HepG2 (cell line): ENCODE data around the gene ISG20. TPM values are rescaled to one million over a fixed set of nuclear protein-coding genes. Genes with fewer than 3 reads are reported as not detected.

ENCODE experiments used
- IRF2 ChIP-seq: IDR thresholded peaks from 2 replicates; pipeline ENCODE4 v1.6.1; 2018; ENCODE audit warnings: missing genetic modification reagents, missing compliant biosample characterization
- KDM5B ChIP-seq: sonication (generic); formaldehyde crosslinking; IDR thresholded peaks from 2 replicates; pipeline ENCODE4 v1.4.0; 2020; ENCODE audit warnings: missing genetic modification reagents, mild to moderate bottlenecking, borderline replicate concordance
- SP2 ChIP-seq: sonication (generic); formaldehyde crosslinking; IDR thresholded peaks from 2 replicates; pipeline ENCODE4 v1.5.1; 2020; ENCODE audit warnings: mild to moderate bottlenecking, missing genetic modification reagents
- TAF1 ChIP-seq: sonication (generic); formaldehyde crosslinking; IDR thresholded peaks from 2 replicates; pipeline ENCODE4 v1.4.0; 2020; ENCODE audit warnings: missing genetic modification reagents
- ZNF143 ChIP-seq: sonication (generic); formaldehyde crosslinking; IDR thresholded peaks from 2 replicates; pipeline ENCODE4 v1.4.0; 2020; ENCODE audit warnings: missing genetic modification reagents
- ZNF333 ChIP-seq: sonication (generic); formaldehyde crosslinking; IDR thresholded peaks from 2 replicates; pipeline ENCODE4 v1.4.0; 2020; ENCODE audit warnings: mild to moderate bottlenecking, missing genetic modification reagents, borderline replicate concordance
- ZNF382 ChIP-seq: sonication (generic); formaldehyde crosslinking; IDR thresholded peaks from 2 replicates; pipeline ENCODE4 v1.5.0; 2020; ENCODE audit warnings: missing genetic modification reagents, mild to moderate bottlenecking, borderline replicate concordance
- ZNF674 ChIP-seq: sonication (generic); formaldehyde crosslinking; IDR thresholded peaks from 2 replicates; pipeline ENCODE4 v1.5.0; 2020; ENCODE audit warnings: low read depth, mild to moderate bottlenecking, missing genetic modification reagents
- ZNF772 ChIP-seq: sonication (generic); formaldehyde crosslinking; IDR thresholded peaks from 2 replicates; pipeline ENCODE4 v1.5.0; 2020; ENCODE audit warnings: mild to moderate bottlenecking, missing genetic modification reagents
- polyA plus RNA-seq, 8 experiments: library from polyadenylated mRNA; depleted of rRNA in 3 of 8; stranded (reverse) in 7 of 8; unstranded in 1 of 8; fragments of >200 nt; fragmentation: Illumina TruSeq in 4 of 8; extraction: Trizol in 4 of 8; gene quantifications; 2 replicates each; pipeline versions ENCODE4 v1.2.1 to v1.2.3, GENCODE V29; 2011 to 2016; ENCODE audit warnings: low read depth in 4 of 8, missing spikeins in 1 of 8, mixed read lengths in 1 of 8; ENCODE audit not compliant: insufficient read depth in 1 of 8
- total RNA-seq, 5 experiments: library from RNA; depleted of rRNA; stranded (reverse); fragments of >200 nt; fragmentation: Illumina TruSeq; extraction: Trizol; gene quantifications; 2 replicates each; pipeline ENCODE4 v1.2.3, GENCODE V29; 2016; ENCODE audit warnings: low read depth in 1 of 5
- TF ChIP-seq, protein P1 (sequence below): sonication (generic); formaldehyde crosslinking; IDR thresholded peaks from 2 replicates; pipeline ENCODE4 v1.4.0; 2020; ENCODE audit warnings: missing genetic modification reagents
- TF ChIP-seq, protein P2 (sequence below): sonication (generic); formaldehyde crosslinking; IDR thresholded peaks from 2 replicates; pipeline ENCODE4 v1.5.1; 2020; ENCODE audit warnings: mild to moderate bottlenecking, missing genetic modification reagents, moderate library complexity
- TF ChIP-seq, protein P3 (sequence below): sonication (generic); formaldehyde crosslinking; IDR thresholded peaks from 2 replicates; pipeline ENCODE4 v1.5.1; 2020; ENCODE audit warnings: missing genetic modification reagents, mild to moderate bottlenecking, borderline replicate concordance
- TF ChIP-seq, protein P4 (sequence below): sonication (generic); formaldehyde crosslinking; IDR thresholded peaks from 2 replicates; pipeline ENCODE4 v1.8.0; 2023; ENCODE audit warnings: mild to moderate bottlenecking, missing genetic modification reagents
- TF ChIP-seq, protein P5 (sequence below): sonication (generic); formaldehyde crosslinking; IDR thresholded peaks from 2 replicates; pipeline ENCODE4 v1.5.0; 2020; ENCODE audit warnings: mild to moderate bottlenecking, missing genetic modification reagents

Gene ISG20
- total and polyA plus RNA-seq, 2 of the 13 experiments (the other 11 are each of a cell fraction or from before 2014, with no cell fraction given) = 6.3 to 31.5 TPM

DNA sequence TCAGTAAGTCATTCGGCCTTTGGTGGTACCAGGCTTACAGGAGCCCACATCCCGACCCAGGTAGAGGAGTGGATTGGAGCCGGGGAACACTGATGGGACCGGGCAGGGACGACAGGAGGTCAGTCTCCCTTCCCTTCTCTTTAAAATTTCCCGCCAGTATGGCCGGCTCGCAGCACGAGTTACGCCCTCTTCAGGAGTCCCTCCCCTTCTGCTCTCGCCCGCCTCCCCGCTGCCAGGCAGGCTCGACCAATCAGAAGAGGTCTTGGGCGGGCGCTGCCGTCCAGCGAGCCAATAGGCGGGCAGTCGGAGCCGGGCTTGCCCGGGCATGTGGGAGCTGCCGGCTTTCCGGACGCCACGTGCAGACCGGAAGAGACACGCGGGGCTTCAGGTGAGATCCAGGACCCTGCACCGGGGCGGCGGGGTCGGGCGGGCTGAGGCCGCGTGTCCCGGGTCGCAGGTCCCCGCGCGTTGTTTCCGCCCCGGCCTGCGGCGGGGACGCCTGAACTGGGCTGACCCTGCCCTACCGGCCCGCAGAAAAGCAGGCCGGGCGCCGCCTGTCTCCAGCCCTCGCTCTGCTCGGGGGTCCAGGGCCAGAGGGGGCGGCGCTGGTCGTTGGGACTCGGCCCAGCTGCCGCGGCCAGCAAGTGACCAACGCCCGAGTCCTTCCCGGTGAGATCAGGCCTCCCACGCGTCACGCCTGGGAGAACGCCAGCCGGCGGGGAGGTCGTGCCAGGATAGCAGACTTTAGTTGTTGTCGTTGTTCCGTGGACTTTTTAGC, 17.6 kb upstream of the ISG20 start, which contains the start of gene AEN (continued):
- TF ChIP-seq ZNF772 = peak; percentile 62; the same call in 1 of the 2 replicates
- TF ChIP-seq ZNF674 (CRISPR knock-in tag) = no peak
- TF ChIP-seq, protein P1, sequence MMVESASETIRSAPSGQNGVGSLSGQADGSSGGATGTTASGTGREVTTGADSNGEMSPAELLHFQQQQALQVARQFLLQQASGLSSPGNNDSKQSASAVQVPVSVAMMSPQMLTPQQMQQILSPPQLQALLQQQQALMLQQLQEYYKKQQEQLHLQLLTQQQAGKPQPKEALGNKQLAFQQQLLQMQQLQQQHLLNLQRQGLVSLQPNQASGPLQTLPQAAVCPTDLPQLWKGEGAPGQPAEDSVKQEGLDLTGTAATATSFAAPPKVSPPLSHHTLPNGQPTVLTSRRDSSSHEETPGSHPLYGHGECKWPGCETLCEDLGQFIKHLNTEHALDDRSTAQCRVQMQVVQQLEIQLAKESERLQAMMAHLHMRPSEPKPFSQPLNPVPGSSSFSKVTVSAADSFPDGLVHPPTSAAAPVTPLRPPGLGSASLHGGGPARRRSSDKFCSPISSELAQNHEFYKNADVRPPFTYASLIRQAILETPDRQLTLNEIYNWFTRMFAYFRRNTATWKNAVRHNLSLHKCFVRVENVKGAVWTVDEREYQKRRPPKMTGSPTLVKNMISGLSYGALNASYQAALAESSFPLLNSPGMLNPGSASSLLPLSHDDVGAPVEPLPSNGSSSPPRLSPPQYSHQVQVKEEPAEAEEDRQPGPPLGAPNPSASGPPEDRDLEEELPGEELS = 0 out of 2 replicates have a peak, but pooled peaks have one; percentile 18
- peak; percentile 74 for TF ChIP-seq KDM5B (CRISPR knock-in tag)
- TF ChIP-seq, protein P2, sequence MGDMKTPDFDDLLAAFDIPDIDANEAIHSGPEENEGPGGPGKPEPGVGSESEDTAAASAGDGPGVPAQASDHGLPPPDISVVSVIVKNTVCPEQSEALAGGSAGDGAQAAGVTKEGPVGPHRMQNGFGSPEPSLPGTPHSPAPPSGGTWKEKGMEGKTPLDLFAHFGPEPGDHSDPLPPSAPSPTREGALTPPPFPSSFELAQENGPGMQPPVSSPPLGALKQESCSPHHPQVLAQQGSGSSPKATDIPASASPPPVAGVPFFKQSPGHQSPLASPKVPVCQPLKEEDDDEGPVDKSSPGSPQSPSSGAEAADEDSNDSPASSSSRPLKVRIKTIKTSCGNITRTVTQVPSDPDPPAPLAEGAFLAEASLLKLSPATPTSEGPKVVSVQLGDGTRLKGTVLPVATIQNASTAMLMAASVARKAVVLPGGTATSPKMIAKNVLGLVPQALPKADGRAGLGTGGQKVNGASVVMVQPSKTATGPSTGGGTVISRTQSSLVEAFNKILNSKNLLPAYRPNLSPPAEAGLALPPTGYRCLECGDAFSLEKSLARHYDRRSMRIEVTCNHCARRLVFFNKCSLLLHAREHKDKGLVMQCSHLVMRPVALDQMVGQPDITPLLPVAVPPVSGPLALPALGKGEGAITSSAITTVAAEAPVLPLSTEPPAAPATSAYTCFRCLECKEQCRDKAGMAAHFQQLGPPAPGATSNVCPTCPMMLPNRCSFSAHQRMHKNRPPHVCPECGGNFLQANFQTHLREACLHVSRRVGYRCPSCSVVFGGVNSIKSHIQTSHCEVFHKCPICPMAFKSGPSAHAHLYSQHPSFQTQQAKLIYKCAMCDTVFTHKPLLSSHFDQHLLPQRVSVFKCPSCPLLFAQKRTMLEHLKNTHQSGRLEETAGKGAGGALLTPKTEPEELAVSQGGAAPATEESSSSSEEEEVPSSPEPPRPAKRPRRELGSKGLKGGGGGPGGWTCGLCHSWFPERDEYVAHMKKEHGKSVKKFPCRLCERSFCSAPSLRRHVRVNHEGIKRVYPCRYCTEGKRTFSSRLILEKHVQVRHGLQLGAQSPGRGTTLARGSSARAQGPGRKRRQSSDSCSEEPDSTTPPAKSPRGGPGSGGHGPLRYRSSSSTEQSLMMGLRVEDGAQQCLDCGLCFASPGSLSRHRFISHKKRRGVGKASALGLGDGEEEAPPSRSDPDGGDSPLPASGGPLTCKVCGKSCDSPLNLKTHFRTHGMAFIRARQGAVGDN = peak; percentile 97
- no peak for TF ChIP-seq ZNF382 (CRISPR knock-in tag)
- TF ChIP-seq, protein P3, sequence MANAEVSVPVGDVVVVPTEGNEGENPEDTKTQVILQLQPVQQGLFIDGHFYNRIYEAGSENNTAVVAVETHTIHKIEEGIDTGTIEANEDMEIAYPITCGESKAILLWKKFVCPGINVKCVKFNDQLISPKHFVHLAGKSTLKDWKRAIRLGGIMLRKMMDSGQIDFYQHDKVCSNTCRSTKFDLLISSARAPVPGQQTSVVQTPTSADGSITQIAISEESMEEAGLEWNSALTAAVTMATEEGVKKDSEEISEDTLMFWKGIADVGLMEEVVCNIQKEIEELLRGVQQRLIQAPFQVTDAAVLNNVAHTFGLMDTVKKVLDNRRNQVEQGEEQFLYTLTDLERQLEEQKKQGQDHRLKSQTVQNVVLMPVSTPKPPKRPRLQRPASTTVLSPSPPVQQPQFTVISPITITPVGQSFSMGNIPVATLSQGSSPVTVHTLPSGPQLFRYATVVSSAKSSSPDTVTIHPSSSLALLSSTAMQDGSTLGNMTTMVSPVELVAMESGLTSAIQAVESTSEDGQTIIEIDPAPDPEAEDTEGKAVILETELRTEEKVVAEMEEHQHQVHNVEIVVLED (CRISPR knock-in tag) = peak; percentile 70; the same call in 1 of the 2 replicates
- TF ChIP-seq, protein P4, sequence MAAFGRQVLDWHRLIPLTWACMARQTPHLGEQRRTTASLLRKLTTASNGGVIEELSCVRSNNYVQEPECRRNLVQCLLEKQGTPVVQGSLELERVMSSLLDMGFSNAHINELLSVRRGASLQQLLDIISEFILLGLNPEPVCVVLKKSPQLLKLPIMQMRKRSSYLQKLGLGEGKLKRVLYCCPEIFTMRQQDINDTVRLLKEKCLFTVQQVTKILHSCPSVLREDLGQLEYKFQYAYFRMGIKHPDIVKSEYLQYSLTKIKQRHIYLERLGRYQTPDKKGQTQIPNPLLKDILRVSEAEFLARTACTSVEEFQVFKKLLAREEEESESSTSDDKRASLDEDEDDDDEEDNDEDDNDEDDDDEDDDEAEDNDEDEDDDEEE (CRISPR knock-in tag) = no peak
- TF ChIP-seq, protein P5, sequence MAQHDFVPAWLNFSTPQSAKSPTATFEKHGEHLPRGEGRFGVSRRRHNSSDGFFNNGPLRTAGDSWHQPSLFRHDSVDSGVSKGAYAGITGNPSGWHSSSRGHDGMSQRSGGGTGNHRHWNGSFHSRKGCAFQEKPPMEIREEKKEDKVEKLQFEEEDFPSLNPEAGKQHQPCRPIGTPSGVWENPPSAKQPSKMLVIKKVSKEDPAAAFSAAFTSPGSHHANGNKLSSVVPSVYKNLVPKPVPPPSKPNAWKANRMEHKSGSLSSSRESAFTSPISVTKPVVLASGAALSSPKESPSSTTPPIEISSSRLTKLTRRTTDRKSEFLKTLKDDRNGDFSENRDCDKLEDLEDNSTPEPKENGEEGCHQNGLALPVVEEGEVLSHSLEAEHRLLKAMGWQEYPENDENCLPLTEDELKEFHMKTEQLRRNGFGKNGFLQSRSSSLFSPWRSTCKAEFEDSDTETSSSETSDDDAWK (CRISPR knock-in tag) = no peak
- TF ChIP-seq ZNF143 (CRISPR knock-in tag) = peak; percentile 38; the same call in 1 of the 2 replicates
- TF ChIP-seq ZNF333 = no peak
- TF ChIP-seq SP2 (CRISPR knock-in tag) = peak; percentile 95
- TF ChIP-seq TAF1 (CRISPR knock-in tag) = peak; percentile 92
- peak; percentile 78; the same call in 1 of the 2 replicates for TF ChIP-seq IRF2
